ENCODE measurements around the gene CTBP1. TPM values are rescaled to one million over a fixed set of nuclear protein-coding genes. Genes with fewer than 3 reads are reported as not detected.

The CTBP1 gene
- total and polyA plus RNA-seq, 2 of the 8 experiments (the other 6 are each of a cell fraction or from before 2014, with no cell fraction given), result 128 to 185 TPM

DNA sequence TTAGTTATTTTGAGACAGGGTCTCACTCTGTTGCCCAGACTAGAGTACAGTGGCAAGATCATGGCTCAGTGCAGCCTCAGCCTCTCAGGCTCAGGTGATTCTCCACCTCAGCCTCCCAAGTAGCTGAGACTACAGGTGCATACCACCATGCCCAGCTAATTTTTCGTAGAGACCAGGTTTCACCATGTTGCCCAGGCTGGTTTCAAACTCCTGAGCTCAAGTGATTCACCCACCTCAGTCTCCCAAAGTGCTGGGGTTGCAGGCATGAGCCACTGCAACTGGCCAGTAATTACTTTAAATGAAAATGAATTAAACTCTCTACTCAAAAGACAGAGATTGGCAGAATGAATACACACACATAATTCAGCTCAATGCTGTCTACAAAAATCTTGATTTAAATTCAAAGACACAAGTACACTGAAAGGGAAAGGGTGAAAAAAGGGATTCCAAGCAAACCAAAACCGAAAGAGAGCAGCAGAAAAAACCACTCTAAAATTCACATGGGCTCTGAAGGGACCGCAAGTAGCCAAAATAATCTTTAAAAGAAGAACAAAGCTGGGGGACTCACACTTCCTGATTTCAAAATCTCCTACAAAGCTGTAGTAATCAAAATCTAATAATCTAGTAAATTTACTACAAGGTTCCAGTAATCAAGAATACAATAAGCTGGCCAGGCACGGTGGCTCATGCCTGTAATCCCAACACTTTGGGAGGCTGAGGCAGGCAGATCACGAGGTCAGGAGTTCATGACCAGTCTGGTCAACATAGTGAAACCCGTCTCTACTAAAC lies 64.8 kb downstream of the CTBP1 start (continued):
- TF ChIP-seq EP300 (IDR thresholded peaks at IDR 0.05; ENCODE audit: borderline replicate concordance in 1 of 2, low read depth in 2 of 2, low read length in 2 of 2) (no peak), MAFK (IDR thresholded peaks at IDR 0.05; ENCODE audit: low read depth, low read length) (no peak), EGR1 (IDR thresholded peaks at IDR 0.05; ENCODE audit: borderline replicate concordance, low read depth, low read length) (no peak), TAF7 (optimal IDR thresholded peaks at IDR 0.05; ENCODE audit: borderline replicate concordance, low read depth, low read length) (no peak), RBBP5 (IDR thresholded peaks at IDR 0.05; ENCODE audit: borderline replicate concordance, low read depth, low read length) (no peak)
- TF ChIP-seq, protein P1, sequence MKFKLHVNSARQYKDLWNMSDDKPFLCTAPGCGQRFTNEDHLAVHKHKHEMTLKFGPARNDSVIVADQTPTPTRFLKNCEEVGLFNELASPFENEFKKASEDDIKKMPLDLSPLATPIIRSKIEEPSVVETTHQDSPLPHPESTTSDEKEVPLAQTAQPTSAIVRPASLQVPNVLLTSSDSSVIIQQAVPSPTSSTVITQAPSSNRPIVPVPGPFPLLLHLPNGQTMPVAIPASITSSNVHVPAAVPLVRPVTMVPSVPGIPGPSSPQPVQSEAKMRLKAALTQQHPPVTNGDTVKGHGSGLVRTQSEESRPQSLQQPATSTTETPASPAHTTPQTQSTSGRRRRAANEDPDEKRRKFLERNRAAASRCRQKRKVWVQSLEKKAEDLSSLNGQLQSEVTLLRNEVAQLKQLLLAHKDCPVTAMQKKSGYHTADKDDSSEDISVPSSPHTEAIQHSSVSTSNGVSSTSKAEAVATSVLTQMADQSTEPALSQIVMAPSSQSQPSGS (IDR thresholded peaks at IDR 0.05; ENCODE audit: low read length), result no peak
